Right atrium auricular region (tissue), 2 donors: ENCODE data around the gene MBOAT7. TPM values are rescaled to one million over a fixed set of nuclear protein-coding genes. Genes with fewer than 3 reads are reported as not detected.

ENCODE experiments used
- DNase-seq: peaks from one replicate; pipeline ENCODE4 v3.0.0-alpha.2; 2019; ENCODE audit warnings: low spot score
- H3K27ac ChIP-seq, 2 donors: fragments of 200-600 bp; sonication (generic); 1 replicate in 1 of 2; 2 replicates in 1 of 2; pipeline ENCODE4 v1.5.1; 2016 to 2019
- H3K27me3 ChIP-seq, 2 donors: fragments of 200-600 bp; sonication (generic); one replicate each; pipeline versions ENCODE4 v1.5.1 to v1.6.0; 2017 to 2019
- H3K36me3 ChIP-seq: fragments of 200-600 bp; sonication (generic); one replicate; pipeline ENCODE4 v1.5.1; 2016
- H3K4me1 ChIP-seq, 2 donors: fragments of 200-600 bp; sonication (generic); one replicate each; pipeline versions ENCODE4 v1.5.1 to v1.6.0; 2017 to 2019
- H3K4me3 ChIP-seq, 2 donors: fragments of 200-600 bp; sonication (generic); 1 replicate in 1 of 2; 2 replicates in 1 of 2; pipeline ENCODE4 v1.5.1; 2017 to 2019; ENCODE audit warnings: mild to moderate bottlenecking in 1 of 2, moderate library complexity in 1 of 2
- H3K9me3 ChIP-seq, 2 donors: fragments of 200-600 bp; sonication (generic); one replicate each; pipeline ENCODE4 v1.5.1; 2019
- CTCF ChIP-seq, 2 donors: fragments of 200-600 bp; sonication (generic); IDR thresholded peaks; one replicate each; pipeline ENCODE4 v1.5.1; 2019; ENCODE audit warnings: antibody characterized with exemption in 2 of 2
- total RNA-seq, 2 donors: library from RNA; depleted of rRNA; stranded (reverse); fragments of >200 nt; gene quantifications; one replicate each; pipeline ENCODE4 v1.1.0, GENCODE V29; 2016

Gene MBOAT7
- total RNA-seq, 2 donors from 2014 or later = 27.0 to 37.0 TPM

GRCh38 chr19:54128441-54128725 is 61.0 kb downstream of the MBOAT7 start:
- no peak for DNase-seq
- H3K4me3 ChIP-seq = no peak overlapping the region
- no peaks in the 10 kb centered on the region for H3K4me1 ChIP-seq
- H3K27ac ChIP-seq = no peak overlapping the region
- peaks cover 79% of the 10 kb centered on the region for H3K36me3 ChIP-seq
- H3K9me3 ChIP-seq = no peaks in the 10 kb centered on the region
- H3K27me3 ChIP-seq = no peaks in the 10 kb centered on the region
- TF ChIP-seq CTCF (IDR thresholded peaks at IDR 0.05) = no peak

- Histone ChIP-seq H3K9me3 (no peaks in the 10 kb centered on the region), H3K4me3 (no peak overlapping the region), H3K4me1 (no peaks in the 10 kb centered on the region), H3K27me3 (no peaks in the 10 kb centered on the region), H3K27ac (no peak overlapping the region), H3K36me3 (peaks cover 84% of the 10 kb centered on the region)
- TF ChIP-seq CTCF (IDR thresholded peaks at IDR 0.05) = no peak
- no peak for DNase-seq
Observed at GRCh38 chr19:54127688-54128440, 61.5 kb downstream of the MBOAT7 start.

GRCh38 chr19:54125713-54126112 is 63.7 kb downstream of the MBOAT7 start:
- no peak overlapping the region for H3K4me3 ChIP-seq
- no peaks in the 10 kb centered on the region for H3K9me3 ChIP-seq
- peaks cover 86% of the 10 kb centered on the region for H3K36me3 ChIP-seq
- no peaks in the 10 kb centered on the region for H3K4me1 ChIP-seq
- no peak for DNase-seq
- H3K27ac ChIP-seq = no peak overlapping the region
- H3K27me3 ChIP-seq = no peaks in the 10 kb centered on the region
- TF ChIP-seq CTCF (IDR thresholded peaks at IDR 0.05) = no peak

GRCh38 chr19:54124393-54124792 is 65.0 kb downstream of the MBOAT7 start:
- peaks cover 91% of the 10 kb centered on the region for H3K36me3 ChIP-seq
- H3K4me3 ChIP-seq = no peak overlapping the region
- no peaks in the 10 kb centered on the region for H3K4me1 ChIP-seq
- TF ChIP-seq CTCF (IDR thresholded peaks at IDR 0.05) = no peak
- H3K27ac ChIP-seq = no peak overlapping the region
- H3K9me3 ChIP-seq = no peaks in the 10 kb centered on the region
- DNase-seq = no peak
- no peaks in the 10 kb centered on the region for H3K27me3 ChIP-seq

- Histone ChIP-seq H3K4me3 (no peak overlapping the region), H3K27ac (no peak overlapping the region), H3K9me3 (no peaks in the 10 kb centered on the region), H3K36me3 (peaks cover 90% of the 10 kb centered on the region), H3K27me3 (no peaks in the 10 kb centered on the region), H3K4me1 (no peaks in the 10 kb centered on the region)
- no peak for DNase-seq
- TF ChIP-seq CTCF (IDR thresholded peaks at IDR 0.05) = no peak
Observed at GRCh38 chr19:54123682-54124081, 65.7 kb downstream of the MBOAT7 start.

Other genes with a start within 250 kb of the MBOAT7 start
- under 1 TPM; 0.04 to 0.24 TPM for gene CACNG8, start 226.6 kb downstream of the MBOAT7 start, total RNA-seq
- under 1 TPM in 1 of 2 donors, not detected in 1; 0.31 TPM for gene CACNG6, start 197.9 kb downstream of the MBOAT7 start, total RNA-seq
- gene VSTM1, start 125.7 kb downstream of the MBOAT7 start, total RNA-seq = not detected
- gene TARM1, start 108.2 kb downstream of the MBOAT7 start, total RNA-seq = not detected
- 1 to 10 TPM in 1 of 2 donors, not detected in 1; 2.4 TPM for gene OSCAR, start 88.8 kb downstream of the MBOAT7 start, total RNA-seq
- 100 to 1,000 TPM in 1 of 2 donors, 10 to 100 TPM in 1; 51.3 to 108 TPM for gene NDUFA3, start 86.7 kb downstream of the MBOAT7 start, total RNA-seq
- 10 to 100 TPM; 10.2 to 19.6 TPM for gene TFPT, start 73.9 kb downstream of the MBOAT7 start, total RNA-seq
- gene PRPF31, start 73.8 kb downstream of the MBOAT7 start, total RNA-seq = 10 to 100 TPM; 26.1 to 46.2 TPM
- gene CNOT3, start 51.8 kb downstream of the MBOAT7 start, total RNA-seq = 10 to 100 TPM; 12.0 to 16.9 TPM
- 10 to 100 TPM in 1 of 2 donors, 1 to 10 TPM in 1; 6.3 to 10.0 TPM for gene LENG1, start 29.9 kb downstream of the MBOAT7 start, total RNA-seq
- gene TMC4, start 16.4 kb downstream of the MBOAT7 start, total RNA-seq = 1 to 10 TPM; 1.7 to 2.8 TPM
- gene TSEN34, start 1.7 kb upstream of the MBOAT7 start, total RNA-seq = 10 to 100 TPM; 36.7 to 37.0 TPM
- 1,000 to 10,000 TPM; 1,068 to 1,279 TPM for gene RPS9, start 11.3 kb upstream of the MBOAT7 start, total RNA-seq
- 1 to 10 TPM; 2.0 to 8.8 TPM for gene LILRB3, start 33.4 kb upstream of the MBOAT7 start, total RNA-seq
- 1 to 10 TPM in 1 of 2 donors, not detected in 1; 1.7 TPM for gene LILRA6, start 53.2 kb upstream of the MBOAT7 start, total RNA-seq
- gene LILRB5, start 67.7 kb upstream of the MBOAT7 start, total RNA-seq = 10 to 100 TPM in 1 of 2 donors, 1 to 10 TPM in 1; 2.6 to 12.0 TPM
- gene LILRB2, start 91.5 kb upstream of the MBOAT7 start, total RNA-seq = 1 to 10 TPM; 1.1 to 3.4 TPM
- gene LILRA5, start 123.6 kb upstream of the MBOAT7 start, total RNA-seq = 1 to 10 TPM in 1 of 2 donors, under 1 TPM in 1; 0.93 to 3.6 TPM
- not detected for gene LILRA4, start 149.6 kb upstream of the MBOAT7 start, total RNA-seq
- gene LAIR1, start 175.4 kb upstream of the MBOAT7 start, total RNA-seq = 1 to 10 TPM; 4.2 to 7.8 TPM
- gene TTYH1, start 225.9 kb upstream of the MBOAT7 start, total RNA-seq = 1 to 10 TPM; 1.7 to 2.7 TPM